ENCODE data around the gene FGD4.

The FGD4 gene

DNA sequence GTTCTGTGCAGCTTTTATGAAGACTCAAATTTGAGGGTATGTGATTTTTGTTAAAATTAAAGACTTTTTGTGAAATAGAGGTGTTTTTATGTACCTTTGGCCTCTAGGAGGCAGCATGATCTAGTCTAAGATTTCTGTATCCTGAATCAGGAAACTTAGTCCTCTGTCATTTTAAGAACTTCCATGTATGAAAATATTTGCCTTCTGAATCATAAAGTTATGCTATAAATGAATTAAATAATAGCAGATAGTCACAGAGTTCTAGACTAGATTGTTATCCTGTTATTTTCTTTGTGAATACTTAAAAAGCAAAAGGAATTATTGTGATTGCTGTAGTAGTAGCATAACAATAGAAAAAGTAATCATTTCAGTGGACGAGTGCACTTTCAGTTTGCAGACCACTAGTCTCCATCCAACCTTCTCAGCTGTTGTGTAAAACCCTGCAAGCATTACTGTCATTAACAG lies 56.3 kb downstream of the FGD4 start:
- no peak for DNase-seq (ENCODE audit: low read depth in 2 of 2)

DNA sequence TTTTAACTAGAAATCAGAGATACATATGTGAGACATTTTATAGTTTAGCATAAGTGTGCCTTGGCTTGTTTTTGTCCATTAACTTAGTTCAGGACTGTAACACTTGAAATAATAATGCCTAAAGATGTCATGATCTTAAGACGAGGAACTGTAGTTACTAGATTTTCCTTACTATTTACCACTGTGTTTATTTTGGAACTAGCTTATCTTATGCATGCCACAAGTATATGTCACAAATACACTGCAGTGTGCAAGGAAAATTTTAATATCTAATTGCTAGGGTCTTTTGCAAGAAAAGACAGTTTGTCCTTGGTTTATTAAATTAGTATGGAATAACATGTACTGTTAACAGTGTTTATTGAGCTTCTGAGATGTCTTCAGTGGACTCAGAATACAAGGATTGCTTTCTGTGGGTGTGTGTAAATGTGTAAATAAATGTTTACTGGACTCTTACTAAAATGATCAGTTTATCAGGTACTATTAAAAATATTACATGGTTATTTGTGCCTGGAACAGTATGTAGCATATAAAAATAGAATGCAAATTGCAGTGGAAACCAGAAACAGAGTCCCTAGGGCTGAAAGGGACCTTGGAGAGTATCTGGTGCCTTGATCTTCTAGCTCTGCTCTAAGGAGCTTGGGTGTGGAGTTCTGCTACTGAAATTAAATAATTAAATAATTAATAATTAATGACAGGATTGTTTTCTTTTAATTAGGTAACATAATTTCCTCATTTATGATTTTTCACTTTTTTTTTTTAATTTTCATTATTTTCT lies 58.1 kb downstream of the FGD4 start:
- DNase-seq (ENCODE audit: low read depth in 2 of 2) = no peak

DNA sequence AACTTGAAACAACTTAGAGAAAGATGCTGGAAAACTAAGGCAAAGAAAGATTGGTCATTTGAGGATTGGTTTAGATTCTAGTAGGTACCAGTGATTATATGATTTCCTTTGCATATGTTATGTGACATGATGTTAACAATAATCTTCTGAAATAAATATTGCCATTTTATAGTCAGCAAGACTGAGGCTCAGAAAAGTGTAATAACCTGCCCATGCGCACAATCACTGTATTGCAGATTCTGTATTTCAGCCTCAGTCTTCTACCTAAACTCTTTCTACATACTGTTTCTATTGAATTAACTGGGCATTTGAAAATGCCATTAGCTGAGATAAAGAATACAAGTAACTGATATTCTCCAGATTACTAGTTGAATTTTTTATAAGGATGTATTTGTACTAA lies 61.3 kb downstream of the FGD4 start:
- no peak for DNase-seq (ENCODE audit: low read depth in 2 of 2)

DNA sequence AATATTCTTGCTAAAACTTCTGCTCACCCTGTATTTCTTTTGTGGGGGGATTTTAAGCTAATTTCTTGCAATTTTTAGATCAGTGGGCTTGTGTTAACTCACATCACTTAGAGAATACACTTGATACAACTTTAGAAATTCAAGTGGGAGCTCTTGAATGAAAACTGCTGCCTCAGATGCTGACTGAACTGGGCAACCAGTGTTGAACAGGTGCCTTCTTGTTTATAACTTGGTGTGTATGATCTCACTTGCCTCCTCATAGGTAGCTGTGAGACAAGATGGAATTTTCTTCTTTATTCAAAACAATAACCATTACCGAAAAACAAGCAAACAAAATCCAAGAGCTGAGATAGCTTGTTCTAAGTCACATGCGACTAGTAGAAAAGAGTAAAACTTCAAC lies 63.5 kb downstream of the FGD4 start:
- DNase-seq (ENCODE audit: low read depth in 2 of 2) = no peak

DNA sequence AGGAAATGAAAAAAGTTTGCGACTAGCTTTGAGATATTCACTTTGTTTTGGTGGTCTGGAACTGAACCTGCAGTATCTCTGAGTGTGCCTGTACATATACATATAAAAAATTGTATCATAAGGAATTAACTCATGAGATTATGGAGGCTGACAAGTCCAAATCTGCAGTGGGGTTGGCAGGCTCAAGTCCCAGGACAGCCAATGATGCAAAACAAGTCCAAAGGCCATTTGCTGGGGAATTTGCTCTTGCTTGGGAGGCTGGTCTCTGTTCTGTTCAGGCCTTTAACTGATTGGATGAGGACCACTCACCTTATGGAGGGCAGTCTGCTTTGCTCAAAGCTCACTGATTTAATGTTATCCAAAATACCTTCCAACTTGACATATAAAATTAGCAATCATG lies 66.8 kb downstream of the FGD4 start:
- no peak for DNase-seq (ENCODE audit: low read depth in 2 of 2)

DNA sequence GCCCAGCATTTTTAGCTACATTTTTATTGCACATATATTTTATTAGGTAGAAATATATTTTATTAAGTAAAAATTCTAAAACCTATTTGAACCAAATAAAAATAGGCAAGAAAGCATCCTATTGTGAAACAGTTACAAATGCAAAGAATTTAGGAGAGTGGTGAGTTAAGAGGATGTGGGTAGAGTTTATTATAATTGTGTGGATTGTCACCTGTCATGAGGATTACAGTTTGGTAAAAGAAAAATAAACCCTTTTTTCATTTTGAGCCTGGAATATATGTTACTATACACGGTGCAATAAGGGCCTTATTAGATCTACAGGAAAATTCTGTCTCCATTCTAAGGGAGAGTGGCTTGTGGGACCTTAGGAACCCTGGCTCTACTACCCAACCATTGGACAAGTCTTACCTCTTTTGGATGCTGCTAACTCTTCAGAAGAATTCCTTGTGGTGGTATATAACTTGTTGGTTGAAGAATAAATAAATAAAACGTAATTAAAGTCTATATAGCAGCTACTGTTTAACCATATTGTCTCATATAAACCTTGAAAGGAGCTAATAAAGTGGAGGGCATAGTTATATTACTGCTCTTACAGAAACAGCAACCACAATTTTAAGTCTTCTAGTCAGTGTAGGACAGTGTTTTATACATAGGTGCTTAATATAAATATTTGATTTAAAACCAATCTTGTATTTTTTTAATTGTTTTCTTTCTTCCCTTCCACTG lies 67.8 kb downstream of the FGD4 start:
- no peak for DNase-seq (ENCODE audit: low read depth in 2 of 2)

DNA sequence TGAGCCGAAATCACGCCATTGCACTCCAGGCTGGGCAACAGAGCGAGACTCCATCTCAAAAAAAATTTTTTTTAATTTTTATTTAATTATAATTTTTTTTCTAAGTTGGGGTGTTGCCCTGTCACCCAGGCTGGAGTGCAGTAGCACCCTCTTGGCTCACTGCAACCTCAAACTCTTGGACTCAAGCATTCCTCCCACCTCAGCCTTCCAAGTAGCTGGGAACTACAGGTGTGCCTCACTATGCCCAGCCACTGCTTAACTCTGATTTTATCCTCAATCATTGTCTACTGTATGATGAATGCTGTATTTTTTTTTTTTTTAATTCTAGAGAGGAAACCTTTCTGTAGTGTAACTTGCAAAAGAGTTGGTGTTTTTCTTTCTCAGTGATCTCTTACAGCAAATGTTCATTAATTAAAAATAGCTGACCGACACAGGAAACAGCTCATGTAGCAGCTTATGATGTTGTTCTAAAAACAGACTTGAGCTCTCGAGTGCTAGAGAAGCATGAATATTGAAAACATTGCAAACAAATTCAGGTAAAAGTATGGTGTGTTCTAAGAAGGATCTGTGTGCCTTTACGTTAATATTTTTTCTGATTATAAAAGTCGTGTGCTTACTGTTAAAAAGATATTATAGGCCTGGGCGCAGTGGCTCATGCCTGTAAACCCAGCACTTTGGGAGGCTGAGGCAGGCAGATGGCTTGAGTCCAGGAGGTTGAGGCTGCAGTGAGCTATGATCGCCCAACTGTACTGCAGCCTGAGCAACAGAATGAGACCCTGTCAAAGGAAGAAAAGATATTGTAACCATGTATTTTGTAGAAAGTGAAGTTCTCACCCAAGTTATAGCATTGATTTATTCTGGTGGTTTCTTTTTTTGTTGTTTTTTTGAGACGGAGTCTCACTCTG lies 68.9 kb downstream of the FGD4 start:
- no peak for DNase-seq (ENCODE audit: low read depth in 2 of 2)

DNA sequence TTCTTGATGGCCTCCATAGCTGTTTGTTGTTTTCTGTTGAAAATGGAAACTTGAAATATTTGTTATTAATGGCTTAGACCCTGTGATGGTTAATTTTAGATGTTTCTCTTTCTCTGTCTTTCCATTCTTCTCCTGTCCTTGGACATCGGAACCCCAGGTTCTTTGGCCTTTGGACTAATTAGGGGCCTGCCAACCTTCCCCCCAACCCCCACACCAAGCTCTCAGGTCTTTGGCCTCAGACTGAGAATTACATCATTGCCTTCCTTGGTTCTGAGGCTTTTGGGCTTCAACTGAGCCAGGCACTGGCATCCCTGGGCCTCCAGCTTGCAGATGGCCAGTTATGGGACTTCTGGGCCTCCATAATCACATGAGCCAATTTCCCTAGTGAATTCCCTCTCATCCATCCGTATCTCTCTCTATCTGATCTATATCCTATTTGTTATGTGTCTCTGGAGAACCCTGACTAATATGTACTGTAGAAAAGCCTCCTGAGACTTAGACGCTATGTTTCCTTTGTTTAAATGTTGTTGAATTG lies 71.6 kb downstream of the FGD4 start:
- DNase-seq (ENCODE audit: low read depth in 2 of 2) = no peak

DNA sequence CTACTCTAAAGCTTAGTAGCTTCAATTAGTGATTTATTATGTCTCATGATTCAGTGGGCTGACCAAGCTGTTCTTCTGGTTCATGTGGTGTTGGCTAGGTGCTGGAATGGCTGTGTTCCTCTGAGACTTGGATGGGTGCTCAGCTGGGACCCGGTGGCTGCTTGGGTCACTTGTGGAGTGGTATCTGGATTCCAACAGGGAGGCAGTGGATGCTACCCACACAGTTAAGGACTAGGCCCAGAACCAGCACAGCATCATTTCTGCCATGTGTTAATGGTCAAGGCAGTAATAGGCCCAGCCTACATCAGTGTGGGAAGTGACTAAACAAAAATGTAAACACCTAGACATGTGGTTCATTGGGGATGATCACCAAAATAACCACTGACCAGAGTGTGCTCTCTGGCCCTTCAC lies 72.2 kb downstream of the FGD4 start:
- no peak for DNase-seq (ENCODE audit: low read depth in 2 of 2)

DNA sequence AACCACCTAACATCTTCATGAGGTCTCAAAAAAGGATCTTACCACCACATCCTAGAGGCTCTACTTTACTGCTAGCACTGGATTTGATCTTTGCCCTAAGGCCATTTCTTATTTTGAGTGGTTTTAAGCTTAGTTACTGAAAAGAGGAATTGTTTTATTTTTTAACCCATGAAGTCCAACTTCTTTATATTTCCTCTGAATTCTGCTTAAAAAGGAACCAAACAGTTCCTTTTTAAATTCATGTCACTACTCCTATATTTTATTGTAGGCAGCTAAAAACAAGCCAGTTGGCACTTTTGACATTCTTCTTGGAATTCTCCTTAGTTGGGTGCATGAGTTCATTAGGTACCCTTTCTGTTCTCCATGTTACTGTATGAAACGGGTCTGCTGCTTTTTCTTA lies 76.4 kb downstream of the FGD4 start:
- DNase-seq (ENCODE audit: low read depth in 2 of 2) = no peak

DNA sequence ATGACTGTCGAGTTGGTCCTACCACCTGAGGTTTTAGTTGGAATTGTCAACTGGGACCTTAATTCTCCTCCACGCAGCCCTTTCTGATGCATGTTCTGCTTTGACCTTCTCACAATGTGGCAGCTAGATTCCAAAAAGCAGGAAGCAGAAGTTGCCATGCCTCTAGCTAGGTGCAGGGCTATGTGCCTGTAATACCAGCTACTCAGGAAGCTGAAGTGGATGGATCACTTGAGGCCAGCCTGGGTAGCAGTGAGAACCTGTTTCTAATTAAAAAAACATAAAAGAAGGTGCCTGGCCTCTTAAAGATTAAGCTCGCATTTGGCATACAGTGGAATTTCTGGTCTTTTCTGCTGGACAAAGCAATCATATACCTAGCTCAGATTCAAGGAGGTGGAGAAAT lies 77.1 kb downstream of the FGD4 start:
- DNase-seq (ENCODE audit: low read depth in 2 of 2) = no peak

DNA sequence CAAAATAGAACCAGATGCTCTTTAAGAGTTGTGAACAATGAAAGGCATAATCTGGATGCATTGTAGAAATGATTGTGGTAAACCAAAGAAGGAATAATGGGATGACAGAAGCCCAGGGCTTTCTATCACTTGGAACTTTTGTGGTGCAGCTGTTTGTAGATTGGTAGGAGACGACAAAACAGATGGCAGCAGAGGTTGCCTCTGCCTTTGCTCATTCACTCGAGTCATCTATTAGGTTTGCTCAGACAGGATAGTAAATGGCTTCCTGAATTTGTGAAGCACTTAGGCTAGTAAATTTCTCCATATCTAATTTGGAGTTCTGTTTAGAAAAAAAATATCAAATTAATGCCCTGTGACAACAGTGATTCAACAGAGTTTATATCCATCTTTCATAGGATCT lies 78.4 kb downstream of the FGD4 start:
- no peak for DNase-seq (ENCODE audit: low read depth in 2 of 2)

DNA sequence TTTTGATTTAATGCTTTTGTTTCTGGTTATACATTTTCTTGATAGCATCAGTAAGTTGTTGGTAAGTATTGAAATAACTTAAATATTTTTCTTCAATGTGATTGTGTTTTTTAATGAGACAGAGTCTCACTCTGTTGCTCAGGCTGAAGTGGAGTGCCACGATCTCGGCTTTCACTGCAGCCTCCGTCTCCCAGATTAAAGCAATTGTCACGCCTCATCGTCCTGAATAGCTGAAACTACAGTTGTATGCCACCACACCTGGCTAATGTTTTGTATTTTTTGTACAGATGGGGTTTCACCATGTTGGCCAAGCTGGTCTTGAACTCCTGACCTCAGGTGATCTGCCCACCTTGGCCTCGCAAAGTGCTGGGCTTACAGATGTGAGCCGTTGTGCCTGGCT lies 78.8 kb downstream of the FGD4 start:
- DNase-seq (ENCODE audit: low read depth in 2 of 2) = no peak

DNA sequence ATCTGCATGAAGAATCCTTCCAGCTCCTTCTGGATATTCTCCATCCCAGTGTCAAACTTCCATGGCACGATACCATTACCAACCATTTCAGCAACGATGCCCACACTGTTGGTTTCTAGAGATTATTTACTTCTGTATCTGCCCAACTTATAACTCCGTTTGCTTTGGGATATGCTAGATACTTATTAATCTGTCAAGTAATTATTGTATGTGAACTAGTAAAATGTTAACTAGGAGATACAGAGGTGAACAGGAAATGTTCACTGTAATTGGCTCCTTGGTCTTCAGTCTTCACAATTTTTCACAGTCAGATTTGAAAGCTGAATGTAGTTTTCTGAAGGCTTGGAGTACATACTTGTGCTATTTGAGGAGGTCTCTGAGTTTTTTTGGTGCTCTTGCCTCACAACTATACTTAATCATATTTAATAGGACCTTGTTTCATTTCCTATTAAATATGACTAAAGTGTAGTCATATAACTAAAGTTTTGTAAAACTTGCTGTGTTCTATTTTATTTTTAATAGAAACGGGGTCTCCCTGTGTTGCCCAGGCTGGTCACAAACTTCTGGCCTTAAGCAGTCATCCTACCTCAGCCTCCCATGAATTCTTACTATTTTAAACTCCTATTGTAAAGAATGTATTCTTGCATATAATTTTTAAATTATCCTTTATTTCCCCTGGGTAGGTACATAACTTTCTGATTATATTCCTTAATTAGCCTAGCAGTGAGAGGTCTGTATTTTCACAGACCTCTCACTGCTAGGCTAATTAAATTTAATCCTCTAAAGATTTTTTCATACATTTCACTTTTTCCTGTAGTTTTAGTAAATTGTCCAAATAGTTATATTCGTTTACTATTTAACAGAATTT lies 79.7 kb downstream of the FGD4 start:
- no peak for DNase-seq (ENCODE audit: low read depth in 2 of 2)

DNA sequence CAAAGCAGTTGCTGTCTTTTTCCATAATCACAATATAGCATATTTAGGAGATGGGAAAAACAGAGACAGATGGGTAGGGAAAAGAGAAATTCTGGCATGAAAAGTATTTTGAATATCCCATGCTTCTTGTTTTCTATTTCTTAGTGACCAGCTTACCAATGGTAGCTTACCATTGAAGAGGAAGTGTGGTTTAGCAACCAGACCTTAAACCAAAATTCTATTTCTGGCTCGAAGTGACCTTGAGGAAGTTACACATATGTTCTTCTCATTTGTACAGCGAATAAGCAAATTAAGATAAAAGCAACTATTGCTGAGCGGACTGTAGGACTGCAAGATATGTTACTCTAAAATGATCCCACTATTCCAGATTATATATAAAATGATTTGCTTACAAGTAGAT lies 82.9 kb downstream of the FGD4 start:
- DNase-seq (ENCODE audit: low read depth in 2 of 2) = no peak

DNA sequence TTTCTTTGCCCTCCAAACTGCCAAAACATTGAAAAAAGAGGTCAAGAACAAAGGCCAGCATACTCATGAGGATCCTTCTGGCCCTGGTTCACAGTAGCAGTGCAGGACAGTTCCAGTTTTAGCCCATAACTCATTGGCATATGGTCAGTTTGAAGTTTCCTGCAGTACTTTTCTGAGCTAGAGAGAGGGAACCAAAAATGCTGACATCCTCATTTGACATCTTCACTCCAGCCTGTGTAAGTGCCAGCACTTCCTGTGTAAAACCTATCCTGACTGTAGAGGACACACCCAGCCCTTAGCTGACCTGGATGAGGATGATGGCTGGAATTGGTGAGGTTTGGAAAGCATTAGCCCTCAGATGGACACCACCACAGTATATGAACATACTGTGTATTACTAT lies 84.1 kb downstream of the FGD4 start:
- DNase-seq (ENCODE audit: low read depth in 2 of 2) = no peak

DNA sequence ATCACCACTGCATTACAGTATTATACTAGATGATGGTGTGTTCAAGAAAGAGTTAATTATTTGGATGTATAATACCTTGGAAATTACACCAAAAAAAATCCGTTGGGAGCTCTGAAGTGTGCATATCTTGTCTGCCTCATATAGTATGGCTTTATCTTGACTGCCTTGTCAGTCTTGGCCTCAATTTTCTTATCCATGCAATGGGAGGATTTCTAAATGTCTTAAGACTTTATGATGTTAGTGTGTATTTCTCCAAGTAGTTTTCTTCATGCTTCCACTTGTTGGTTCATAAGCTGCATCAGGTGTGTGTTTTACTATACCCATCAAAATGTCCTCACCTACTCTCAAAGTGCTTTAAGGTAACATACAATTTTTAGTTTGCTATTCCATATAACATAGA lies 84.6 kb downstream of the FGD4 start:
- DNase-seq (ENCODE audit: low read depth in 2 of 2) = no peak

DNA sequence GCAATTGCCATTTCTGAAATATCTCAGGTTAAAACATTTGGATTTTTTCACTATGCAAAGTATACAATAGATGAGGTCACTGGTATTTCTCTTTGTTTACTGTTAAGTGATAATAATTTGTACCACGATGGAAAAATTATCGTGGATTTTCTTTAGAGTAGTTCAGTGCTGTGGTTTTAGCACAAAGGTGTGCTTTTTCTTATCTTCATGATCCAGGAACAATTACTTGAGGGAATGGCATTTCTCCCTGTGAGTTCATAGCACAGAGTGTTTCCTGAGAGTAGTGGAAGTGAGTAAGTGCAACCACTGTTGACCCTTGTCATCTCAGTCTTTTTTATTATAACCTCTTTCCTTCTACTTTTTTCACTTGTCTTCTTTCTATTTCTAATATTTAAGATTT lies 86.8 kb downstream of the FGD4 start:
- no peak for DNase-seq (ENCODE audit: low read depth in 2 of 2)

DNA sequence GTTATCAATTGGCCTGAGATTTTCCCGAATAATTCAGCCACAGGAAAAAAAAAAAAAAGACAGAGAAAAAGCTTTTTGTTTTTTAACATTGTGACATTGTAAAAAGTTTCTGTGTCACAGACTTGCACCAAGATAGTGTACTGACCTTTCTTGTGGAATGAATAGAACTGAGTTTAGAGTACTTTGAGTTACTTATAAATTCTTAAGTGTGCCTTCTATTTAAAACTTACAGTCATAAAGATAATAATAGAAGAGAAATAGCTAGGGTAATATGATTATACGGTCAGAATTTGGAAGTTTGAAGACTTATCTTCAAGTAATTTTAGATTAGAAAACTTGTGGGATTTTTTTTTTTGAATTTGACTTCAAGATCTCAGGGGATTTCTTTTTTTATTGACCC lies 88.8 kb downstream of the FGD4 start:
- no peak for DNase-seq (ENCODE audit: low read depth in 2 of 2)

DNA sequence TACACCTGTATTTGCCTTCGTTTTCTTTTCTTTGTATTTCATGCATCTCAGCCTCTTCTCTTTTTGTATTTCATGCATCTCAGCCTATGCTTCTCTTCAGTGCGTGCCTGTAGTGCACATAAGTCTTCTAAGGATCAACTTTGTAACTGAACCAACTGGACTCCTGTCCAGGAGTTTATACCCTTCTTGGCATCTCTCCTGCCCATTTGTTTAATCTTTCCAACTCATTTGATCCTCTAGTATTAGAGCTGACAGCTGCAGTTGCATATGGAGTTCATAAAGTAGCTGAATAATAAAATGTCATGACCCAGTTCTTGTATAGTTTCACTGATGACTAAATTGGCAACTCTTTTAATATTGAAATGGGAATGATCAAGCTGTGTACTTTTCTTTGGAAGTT lies 89.7 kb downstream of the FGD4 start:
- no peak for DNase-seq (ENCODE audit: low read depth in 2 of 2)

DNA sequence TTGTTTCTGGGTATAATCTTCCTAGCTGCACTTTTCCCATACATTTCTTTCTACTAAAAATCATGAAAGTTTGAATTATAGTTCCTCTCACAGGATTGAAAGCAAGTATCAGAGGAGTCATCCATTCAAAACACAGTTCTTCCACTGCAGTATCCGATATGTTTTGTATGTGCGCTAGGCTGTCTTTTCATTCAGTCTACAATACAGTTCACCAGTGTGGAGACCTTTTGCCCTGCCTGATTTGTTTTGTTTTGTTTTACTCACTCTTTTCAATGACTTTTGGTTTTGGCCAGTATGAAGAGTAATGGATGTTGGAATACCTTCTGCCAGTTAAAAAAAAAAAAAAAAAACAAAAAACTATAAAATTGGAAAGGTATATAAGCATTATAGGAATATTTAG lies 91.4 kb downstream of the FGD4 start:
- no peak for DNase-seq (ENCODE audit: low read depth in 2 of 2)
